ENCODE measurements around the gene CDC45. TPM values are rescaled to one million over a fixed set of nuclear protein-coding genes. Genes with fewer than 3 reads are reported as not detected.

The CDC45 gene
- total RNA-seq, 4 donors from 2014 or later: 0.27 TPM; not detected in 3

DNA sequence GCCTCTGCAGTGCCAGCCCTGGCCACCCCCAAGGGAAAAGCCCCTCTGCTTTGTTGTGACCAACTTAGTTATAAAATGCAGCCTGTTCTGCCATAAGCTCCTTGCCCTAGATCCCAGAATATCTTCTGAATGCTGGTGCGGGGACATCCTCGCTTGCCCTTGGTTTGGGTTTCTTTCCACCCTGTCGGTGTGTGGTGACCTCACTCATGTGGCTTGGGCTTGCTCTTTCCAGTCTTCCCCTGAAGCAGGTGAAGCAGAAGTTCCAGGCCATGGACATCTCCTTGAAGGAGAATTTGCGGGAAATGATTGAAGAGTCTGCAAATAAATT, 27.8 kb downstream of the CDC45 start:
- DNase-seq: no peak
- H3K9me3 ChIP-seq: no peaks in the 10 kb centered on the region
- TF ChIP-seq POLR2A (IDR thresholded peaks at IDR 0.05): no peak
- TF ChIP-seq, protein P1, sequence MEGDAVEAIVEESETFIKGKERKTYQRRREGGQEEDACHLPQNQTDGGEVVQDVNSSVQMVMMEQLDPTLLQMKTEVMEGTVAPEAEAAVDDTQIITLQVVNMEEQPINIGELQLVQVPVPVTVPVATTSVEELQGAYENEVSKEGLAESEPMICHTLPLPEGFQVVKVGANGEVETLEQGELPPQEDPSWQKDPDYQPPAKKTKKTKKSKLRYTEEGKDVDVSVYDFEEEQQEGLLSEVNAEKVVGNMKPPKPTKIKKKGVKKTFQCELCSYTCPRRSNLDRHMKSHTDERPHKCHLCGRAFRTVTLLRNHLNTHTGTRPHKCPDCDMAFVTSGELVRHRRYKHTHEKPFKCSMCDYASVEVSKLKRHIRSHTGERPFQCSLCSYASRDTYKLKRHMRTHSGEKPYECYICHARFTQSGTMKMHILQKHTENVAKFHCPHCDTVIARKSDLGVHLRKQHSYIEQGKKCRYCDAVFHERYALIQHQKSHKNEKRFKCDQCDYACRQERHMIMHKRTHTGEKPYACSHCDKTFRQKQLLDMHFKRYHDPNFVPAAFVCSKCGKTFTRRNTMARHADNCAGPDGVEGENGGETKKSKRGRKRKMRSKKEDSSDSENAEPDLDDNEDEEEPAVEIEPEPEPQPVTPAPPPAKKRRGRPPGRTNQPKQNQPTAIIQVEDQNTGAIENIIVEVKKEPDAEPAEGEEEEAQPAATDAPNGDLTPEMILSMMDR (IDR thresholded peaks at IDR 0.05 in 4 of 5, conservative IDR thresholded peaks at IDR 0.05 in 1 of 5): no peak
- no peak overlapping the region for H3K27ac ChIP-seq
- no peak overlapping the region for H3K4me3 ChIP-seq
- intact Hi-C loops (cut with DNase I; ENCODE audit: low total_unique reads) (no loop called here), in situ Hi-C loops (cut with MboI; ENCODE audit: low sequenced_read_pairs in 4 of 4) (loop anchor here in 1 of 4 donors (25.0 kb wide), 1 partner anchor 520 kb away; no protein-coding TSS in a partner anchor)
- H3K27me3 ChIP-seq: no peaks in the 10 kb centered on the region
- H3K4me1 ChIP-seq: no peaks in the 10 kb centered on the region
- ATAC-seq: no peak
- H3K36me3 ChIP-seq: no peaks in the 10 kb centered on the region

DNA sequence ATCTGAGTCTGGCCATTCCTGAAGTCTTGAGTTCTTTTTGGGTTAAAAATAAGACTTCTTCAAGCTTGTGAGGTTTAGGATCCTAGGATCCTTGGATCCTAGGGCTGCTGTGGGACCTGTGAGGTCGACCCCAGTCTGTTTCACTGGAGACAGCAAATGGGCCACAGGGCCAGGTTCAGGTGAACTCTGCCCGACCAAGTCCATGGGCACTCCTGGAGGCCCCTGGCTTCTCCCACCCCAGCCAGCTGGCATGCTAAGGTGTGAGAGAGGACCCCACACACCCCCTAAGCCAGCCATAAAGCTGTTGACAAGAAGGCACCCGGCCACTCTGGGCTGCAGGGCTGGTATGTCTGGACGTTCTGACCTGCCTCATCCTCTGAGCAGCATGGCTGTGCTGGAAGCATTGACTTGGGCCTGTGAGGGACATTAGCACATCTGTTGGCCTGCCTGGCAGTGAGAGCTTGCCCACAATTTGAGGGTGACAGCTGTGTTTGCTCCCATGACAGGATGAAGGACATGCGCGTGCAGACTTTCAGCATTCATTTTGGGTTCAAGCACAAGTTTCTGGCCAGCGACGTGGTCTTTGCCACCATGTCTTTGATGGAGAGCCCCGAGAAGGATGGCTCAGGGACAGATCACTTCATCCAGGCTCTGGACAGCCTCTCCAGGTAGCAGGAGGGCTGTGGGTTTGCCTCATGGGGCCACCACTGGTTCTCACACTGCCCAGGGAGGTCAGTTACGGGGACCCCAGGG, 28.5 kb downstream of the CDC45 start:
- no peak for TF ChIP-seq POLR2A (IDR thresholded peaks at IDR 0.05)
- TF ChIP-seq, protein P1 (IDR thresholded peaks at IDR 0.05 in 4 of 5, conservative IDR thresholded peaks at IDR 0.05 in 1 of 5): no peak
- no peaks in the 10 kb centered on the region for H3K4me1 ChIP-seq
- H3K27ac ChIP-seq: no peak overlapping the region
- H3K9me3 ChIP-seq: no peaks in the 10 kb centered on the region
- DNase-seq: no peak
- no peak for ATAC-seq
- H3K36me3 ChIP-seq: no peaks in the 10 kb centered on the region
- intact Hi-C loops (cut with DNase I; ENCODE audit: low total_unique reads) (no loop called here), in situ Hi-C loops (cut with MboI; ENCODE audit: low sequenced_read_pairs in 4 of 4) (loop anchor here in 1 of 4 donors (25.0 kb wide), 1 partner anchor 521 kb away; no protein-coding TSS in a partner anchor)
- no peak overlapping the region for H3K4me3 ChIP-seq
- no peaks in the 10 kb centered on the region for H3K27me3 ChIP-seq

DNA sequence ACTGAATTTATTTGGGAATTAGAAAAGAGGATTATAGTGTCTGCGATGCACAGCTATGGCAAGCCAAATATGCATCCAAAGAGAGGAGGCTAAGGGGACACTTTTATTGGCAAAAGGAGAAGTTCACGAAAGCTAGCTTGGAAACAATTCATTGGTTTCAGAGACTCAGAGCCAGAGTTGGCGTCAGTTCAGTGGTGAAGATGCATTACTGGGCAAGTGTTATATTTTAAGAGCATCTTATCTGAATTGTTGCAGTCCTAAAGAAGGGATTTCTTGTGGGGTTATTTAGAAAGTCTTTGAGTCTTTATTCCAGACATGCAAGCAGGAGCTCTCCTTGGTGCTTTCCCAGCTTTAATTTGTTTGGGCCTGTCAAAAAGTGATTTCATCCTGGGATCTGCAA, 29.5 kb downstream of the CDC45 start:
- H3K27me3 ChIP-seq: no peaks in the 10 kb centered on the region
- no peaks in the 10 kb centered on the region for H3K9me3 ChIP-seq
- H3K4me1 ChIP-seq: no peaks in the 10 kb centered on the region
- ATAC-seq (no peak), DNase-seq (no peak)
- H3K27ac ChIP-seq: no peak overlapping the region
- H3K36me3 ChIP-seq: no peaks in the 10 kb centered on the region
- in situ Hi-C loops (cut with MboI; ENCODE audit: low sequenced_read_pairs in 4 of 4): loop anchor here in 1 of 4 donors (25.0 kb wide), 1 partner anchor 522 kb away; no protein-coding TSS in a partner anchor
- H3K4me3 ChIP-seq: no peak overlapping the region
- intact Hi-C loops (cut with DNase I; ENCODE audit: low total_unique reads): no loop called here
- TF ChIP-seq, protein P1 (IDR thresholded peaks at IDR 0.05 in 4 of 5, conservative IDR thresholded peaks at IDR 0.05 in 1 of 5): no peak
- TF ChIP-seq POLR2A (IDR thresholded peaks at IDR 0.05): no peak

DNA sequence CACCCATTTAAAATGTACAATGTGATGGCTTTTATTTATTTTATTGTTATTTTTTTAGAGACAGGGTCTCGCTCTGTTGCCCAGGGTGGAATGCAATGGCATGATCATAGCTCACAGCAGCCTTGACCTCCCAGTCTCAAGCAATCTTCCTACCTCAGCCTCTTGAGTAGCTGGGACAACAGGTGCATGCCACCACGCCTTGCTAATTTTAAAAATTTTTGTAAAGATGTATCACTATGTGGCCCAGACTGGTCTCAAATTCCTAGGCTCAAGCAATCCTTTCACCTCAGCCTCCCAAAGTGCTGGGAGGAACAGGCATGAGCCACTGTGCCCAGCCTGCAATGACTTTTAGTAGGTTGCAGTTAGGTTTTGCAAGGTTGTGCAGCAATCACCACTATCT, 30.2 kb downstream of the CDC45 start:
- H3K36me3 ChIP-seq: no peaks in the 10 kb centered on the region
- H3K4me3 ChIP-seq: no peak overlapping the region
- DNase-seq (no peak), ATAC-seq (no peak)
- no peaks in the 10 kb centered on the region for H3K27me3 ChIP-seq
- no peaks in the 10 kb centered on the region for H3K9me3 ChIP-seq
- H3K27ac ChIP-seq: no peak overlapping the region
- no peaks in the 10 kb centered on the region for H3K4me1 ChIP-seq
- intact Hi-C loops (cut with DNase I; ENCODE audit: low total_unique reads) (no loop called here), in situ Hi-C loops (cut with MboI; ENCODE audit: low sequenced_read_pairs in 4 of 4) (loop anchor here in 1 of 4 donors (25.0 kb wide), 1 partner anchor 523 kb away; no protein-coding TSS in a partner anchor)
- TF ChIP-seq POLR2A (IDR thresholded peaks at IDR 0.05): no peak
- TF ChIP-seq, protein P1 (IDR thresholded peaks at IDR 0.05 in 4 of 5, conservative IDR thresholded peaks at IDR 0.05 in 1 of 5): no peak
